ENCODE measurements around the gene MTA2.
"Not testable (repeated sequence)": the region's sequence is repeated elsewhere in the genome, so short reads cannot be mapped to it uniquely, and the experiment has no call there.

MTA2 gene

GRCh38 chr11:62565100-62565802 lies 36.4 kb downstream of the MTA2 start:
- DNase-seq, result no peak

DNA sequence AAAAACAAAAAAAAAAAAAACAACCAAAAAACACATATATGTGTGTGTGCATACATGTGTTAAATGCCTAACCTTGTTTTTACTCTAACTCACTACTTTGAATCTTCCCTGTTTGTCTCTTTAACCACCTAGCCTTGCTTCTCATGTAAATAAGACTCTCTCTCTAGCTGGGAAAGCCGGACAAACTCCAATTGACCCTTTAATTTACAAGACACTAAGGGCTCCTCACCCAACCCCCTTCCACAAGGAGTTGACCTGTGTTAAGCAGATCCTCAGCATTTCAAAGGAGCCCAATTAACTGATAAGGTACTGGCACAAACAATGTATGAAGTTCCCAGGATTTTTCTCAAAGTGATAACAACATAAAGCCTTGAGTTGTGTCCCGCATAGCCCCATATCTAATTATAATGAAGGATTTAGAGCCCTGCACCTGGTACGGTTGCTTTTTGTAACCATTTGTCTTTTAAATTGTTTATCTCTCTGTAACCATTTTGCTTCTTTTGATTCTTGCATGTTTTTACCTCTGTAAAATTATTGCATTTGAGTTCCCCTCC lies 39.9 kb downstream of the MTA2 start:
- DNase-seq, result not testable (repeated sequence)

DNA sequence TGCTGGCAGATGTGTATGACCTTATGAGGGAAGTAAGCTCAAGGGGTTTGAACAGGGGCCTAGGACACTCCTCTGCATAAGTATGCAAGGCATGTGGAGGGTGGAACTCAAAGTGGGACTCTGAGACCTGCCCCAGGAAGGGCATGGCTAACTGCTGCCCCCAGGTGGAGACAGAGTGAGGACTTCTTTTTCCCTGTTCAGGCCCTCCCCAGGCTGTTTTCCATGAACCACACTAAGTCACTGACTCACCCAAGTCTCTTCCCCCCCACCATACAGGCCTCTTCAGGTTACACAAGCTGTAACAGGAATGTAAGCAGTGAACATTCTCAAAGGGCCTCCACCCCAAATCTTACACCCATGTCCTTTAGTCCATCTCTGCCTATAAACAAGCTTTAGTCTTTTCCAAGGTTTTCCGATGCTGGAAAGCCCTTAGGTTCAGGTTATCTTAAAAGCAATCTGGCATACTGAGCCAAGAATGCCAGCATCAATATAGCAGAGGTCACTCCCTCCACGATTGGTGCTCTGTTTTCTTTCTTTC lies 41.0 kb downstream of the MTA2 start:
- DNase-seq, result peak; percentile 20

- not testable (repeated sequence) for DNase-seq
Measured at GRCh38 chr11:62559626-62560025, 42.0 kb downstream of the MTA2 start.

DNA sequence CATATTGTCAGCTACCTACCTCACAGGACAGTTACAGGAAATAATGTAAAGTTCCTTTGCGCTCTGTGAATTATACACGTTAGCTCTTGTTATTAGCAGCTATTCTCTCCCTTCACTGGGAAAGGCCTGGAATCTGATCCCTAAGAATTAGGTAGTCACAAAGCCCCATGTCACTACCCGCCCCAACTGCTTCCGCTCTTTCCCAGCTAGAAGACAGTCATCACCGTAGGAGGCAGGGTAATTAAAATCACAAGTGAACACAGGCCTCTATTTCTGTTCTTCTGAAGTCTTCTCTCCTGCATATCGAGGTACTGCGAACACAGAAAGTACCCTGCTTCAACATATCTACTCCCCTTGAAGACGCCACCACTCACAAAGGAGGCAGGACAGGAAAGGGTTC lies 42.5 kb downstream of the MTA2 start:
- DNase-seq, result no peak

DNA sequence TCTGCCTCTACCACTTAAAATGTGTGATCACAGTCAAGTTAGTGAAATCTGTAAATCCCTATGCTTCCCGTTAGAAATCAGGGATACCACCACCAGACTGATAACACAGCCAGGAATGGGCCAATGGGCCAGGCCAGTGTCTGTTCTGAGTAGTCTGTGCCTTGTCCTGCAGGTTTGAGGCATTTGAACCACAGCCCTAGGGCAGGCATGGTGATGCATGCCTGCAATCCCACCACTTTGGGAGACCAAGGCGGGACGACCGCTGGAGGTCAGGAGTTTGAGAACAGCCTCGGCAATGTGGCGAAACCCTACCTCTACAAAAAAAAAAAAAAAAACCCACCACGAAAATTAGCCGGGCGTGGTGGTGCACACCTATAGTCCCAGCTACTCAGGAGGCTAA lies 43.0 kb downstream of the MTA2 start:
- no peak for DNase-seq

DNA sequence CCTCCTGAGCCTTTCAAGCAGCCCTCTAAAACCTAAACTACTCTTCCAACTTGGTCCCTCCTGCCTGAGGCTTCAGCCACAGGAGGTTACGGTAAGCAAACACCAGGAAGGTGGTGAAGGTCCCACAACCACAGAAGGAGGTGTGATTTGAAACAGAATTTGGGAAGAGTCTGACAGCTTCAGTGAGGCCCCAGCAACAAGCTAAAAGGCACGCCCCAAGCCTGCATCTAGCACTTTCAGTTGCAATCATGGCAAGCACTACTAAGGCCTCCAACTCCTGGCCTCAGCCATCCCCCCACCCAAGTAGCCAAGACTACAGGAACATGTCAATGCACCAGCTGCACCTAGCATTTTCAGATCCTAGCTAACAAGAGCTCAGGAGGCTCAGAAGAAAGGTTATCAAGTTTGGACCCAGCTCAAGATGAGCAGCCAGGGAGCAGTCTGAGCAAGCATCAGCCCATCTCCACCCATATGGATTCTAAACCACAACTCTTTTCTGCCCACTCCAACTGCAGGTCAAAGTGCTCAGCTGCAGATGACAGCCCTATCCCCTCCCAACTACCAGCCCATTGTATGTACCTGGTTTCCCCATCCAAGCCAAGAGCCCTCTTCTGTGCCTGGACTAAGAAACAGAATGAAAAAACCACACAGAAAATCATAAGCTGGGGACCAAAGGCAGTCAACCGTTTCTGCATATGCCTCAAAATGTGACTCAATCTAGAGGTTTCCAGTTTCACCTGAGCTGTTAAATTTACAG lies 44.6 kb downstream of the MTA2 start:
- DNase-seq, result no peak

- DNase-seq, result peak; percentile 45
Measured at GRCh38 chr11:62556108-62556874, 45.4 kb downstream of the MTA2 start.

DNA sequence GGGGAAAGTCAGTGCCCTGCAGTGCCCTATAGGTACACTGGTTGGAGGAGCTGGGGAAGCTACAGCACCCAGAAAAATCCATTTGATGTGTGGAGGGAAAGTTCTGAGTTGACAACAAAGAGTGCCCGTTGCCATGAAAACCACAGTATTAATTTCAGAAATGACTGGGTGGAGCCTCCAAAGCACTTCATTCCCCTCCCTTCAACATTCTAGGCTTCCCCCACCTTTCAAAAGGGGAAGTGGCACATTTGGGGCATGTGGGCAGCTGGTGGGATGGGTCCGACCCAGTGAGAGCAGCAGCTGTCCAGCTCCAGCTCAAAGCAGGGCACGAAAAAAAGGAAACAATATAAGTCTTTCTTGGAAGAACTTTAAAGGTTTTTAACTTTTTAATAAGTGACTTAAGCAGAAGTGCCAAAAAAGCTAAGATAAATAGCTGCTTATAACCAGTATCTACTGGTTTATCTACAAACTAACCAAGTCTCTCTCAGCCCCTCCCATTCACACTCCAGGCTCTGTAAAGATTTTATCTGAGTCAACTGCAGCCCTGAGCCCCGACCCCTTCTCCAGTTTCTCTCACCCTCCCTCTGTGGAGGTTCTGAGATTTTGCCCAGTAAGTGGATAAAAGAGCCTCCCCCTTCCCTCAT lies 46.1 kb downstream of the MTA2 start:
- no peak for DNase-seq

GRCh38 chr11:62554387-62555167 lies 47.1 kb downstream of the MTA2 start:
- no peak for DNase-seq

DNA sequence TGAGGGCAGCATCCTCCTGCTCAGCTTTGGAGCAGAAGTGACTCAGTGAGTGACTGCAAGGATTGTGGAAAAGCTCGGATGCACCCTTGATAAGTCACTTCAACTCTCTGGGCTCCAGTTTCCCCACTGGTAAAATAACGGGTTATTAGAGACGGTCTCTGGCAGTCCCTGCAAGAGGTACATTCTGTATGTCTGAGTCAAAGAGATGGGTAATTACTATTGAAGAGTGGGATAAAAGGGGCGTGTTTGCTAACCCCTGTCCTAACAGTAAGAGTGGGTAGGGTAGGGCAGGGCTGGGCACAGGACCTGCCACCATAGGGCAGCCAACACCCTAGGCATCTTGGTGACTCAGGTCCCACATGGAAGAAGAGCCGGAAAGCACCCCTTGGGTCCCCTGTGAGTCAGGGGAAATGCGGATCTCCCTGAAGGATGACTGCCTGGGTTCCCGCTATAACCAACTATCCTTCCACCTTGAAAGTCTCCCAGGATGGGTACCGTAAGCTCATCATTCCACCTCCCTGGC lies 47.8 kb downstream of the MTA2 start:
- DNase-seq, result no peak

DNA sequence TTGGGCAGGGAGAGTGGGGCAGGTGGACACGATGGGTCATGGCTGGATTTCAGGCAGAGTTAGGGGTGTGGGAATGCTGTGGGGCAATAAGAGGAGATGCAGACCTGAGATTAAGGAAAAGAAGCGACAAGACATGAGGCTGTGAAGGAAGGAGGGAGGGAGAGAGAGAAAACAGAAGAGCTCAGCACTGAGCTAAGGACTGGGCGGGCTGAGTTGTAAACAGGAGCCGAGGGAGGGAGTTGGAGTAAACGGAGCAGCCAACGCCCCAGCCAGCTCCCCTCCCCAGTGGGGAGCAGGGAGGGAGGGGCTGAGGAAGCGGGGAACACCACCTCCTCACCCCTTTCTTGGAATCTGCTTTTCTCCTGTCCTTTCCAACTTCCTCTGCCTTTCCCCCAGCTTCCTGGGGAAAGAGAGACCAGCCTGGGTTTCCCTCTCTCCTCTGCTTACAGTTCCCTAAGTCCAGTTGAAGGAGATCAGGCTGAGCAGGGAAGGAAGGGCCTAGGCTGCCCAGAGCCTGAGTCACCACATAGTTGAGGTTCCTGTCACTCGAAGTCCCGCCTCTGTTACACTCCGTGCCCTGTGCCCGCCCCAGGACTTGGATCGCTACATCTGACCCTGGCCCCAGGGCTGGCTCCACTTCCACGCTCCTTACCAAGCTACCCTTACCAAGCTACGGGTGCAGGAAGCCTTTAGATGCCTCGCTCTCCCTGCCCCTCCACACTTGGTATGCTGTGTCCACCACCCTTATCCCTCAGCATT lies 48.4 kb downstream of the MTA2 start:
- DNase-seq, result peak; percentile 79

DNA sequence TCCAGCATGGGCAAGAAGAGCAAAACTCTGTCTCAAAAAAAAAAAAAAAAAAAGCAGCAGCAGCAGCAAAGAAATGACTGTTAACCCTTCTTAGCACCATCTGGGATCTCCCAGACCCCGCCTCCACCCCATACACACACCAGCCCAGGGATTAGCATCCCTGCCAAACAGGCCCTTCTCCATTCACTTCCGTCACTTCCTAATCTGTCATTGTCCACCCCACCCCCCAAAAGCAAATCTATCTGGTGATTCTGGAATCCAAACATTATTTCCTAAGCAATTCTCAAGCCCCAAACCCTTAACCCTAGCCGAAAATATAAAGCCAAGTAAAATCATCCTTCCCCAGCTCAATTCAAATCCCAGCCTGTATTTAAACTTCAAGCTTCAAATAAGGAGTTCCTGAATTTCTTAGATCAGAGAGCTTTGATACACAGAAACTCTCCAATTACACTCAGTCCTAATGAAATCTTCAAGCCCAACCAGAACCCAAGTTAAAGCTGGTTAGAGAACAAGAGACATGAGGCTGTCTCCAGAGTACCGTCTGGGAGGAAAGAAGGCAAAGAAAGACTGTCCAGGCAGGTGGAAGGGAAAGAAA lies 49.1 kb downstream of the MTA2 start:
- DNase-seq, result peak; percentile 33

DNA sequence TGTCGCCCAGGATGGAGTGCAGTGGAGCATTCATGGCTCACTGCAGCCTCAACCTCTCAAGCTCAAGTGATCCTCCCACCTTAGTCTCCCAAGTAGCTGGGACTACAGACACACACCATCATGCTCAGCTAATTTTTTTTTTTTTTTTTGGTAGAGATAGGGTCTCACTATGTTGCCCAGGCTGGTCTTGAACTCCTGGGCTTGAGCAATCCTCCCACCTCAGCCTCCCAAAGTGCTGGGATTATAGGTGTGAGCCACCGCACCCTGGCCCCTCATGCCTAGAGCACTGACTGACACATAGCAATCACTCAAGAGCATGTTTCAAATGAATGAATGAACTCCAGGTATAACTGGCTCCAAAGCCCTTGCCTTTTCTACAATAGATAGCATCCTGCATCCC lies 51.2 kb downstream of the MTA2 start:
- not testable (repeated sequence) for DNase-seq

GRCh38 chr11:62548545-62549335 lies 52.9 kb downstream of the MTA2 start:
- DNase-seq, result no peak

- DNase-seq, result no peak
Measured at GRCh38 chr11:62547691-62548281, 53.9 kb downstream of the MTA2 start.

DNA sequence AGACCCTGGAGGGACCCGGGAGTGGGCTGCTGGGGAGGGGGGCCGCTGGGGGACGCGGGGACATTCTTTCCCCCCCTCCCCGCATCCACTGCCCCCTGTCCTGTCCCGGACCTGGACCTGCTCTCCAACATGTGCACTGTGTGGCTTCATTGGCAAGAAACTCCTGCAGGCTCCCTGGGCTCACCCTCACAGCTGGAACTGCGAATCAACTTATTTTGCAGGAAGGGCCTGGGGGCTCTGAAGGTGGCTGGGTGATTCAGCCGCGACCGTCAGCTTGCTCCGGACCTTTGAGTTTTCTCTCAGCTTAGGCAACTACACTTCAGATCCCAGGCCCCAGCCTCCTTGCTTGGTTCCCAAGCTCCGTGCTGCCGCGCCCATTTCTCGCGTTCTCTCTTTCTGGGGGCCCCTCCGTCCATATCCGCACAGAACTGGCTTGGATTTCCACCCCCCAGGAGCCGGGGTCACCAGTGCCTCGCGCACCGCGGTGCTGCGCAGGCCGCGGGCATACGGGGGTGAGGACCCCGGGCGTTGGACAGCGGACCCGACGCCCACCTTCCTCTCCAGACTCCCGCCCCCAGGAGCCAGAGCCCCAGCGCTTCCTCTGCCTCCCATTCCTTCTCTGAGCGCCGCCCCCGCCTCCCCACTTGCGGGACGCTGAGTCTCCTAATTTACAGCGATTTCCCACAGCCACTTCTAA lies 54.6 kb downstream of the MTA2 start:
- DNase-seq, result peak; percentile 51

DNA sequence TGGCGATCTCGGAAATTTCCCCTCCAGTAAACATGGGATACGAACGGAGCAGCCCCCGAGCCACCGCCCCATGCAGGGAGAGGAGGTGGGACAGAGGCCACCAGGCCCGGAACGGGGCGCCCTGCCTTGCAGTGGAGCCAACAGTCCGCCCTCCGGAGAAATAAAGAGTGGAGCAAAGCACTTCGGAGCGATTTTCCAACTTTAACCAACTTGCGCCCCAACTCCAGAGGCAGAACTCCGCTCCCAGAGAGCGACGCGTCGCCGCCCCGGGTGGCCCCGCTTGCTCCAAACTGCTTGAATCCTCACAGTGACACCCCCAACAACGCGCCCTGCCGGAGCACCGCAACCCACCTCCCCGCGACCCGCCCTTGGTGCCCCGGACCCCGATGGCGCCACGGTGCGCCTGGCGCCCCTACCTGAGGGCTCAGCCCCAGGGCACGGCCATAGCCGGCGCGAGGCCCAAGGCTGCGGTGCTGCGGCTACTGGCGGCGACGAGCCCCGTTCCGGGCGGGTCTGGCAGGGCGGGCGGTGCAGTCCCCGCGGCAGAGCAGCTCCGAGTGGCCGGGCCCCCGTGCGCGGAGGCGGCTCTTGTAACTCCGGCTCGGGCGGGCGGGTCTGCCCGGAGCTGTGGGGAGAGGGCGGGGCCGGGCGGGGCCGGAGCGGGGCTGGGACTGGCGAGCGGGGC lies 55.3 kb downstream of the MTA2 start, which contains the start of gene AHNAK:
Gene AHNAK (minus strand): TSS at position 563 of the 685 bp plus-strand sequence. CDS start 10,708 bp downstream, outside the sequence.
- peak; percentile 61 for DNase-seq
